IMR-90 (cell line): ENCODE measurements around the gene ATP2A3. TPM values are rescaled to one million over a fixed set of nuclear protein-coding genes. Genes with fewer than 3 reads are reported as not detected.

Source experiments
- ATAC-seq: fragments of 200-7000 bp; cut with Tn5 transposase; 2 replicates; pipeline ENCODE4 v1.9.1; 2020; ENCODE audit warnings: low read depth, mild to moderate bottlenecking, moderate library complexity
- Bru-seq: library from RNA; stranded (reverse); fragments of 400-500 nt; gene quantifications from one replicate; lab custom pipeline; 2021; lab: Mats Ljungman, UMichigan
- BruChase-seq, 2 experiments: library from RNA; stranded (reverse); fragments of 400-500 nt; gene quantifications; one replicate each; lab custom pipeline; 2021; lab: Mats Ljungman, UMichigan
- BruUV-seq: library from RNA; stranded (reverse); fragments of 400-500 nt; replicated peaks from 2 replicates; lab custom pipeline; 2021; lab: Mats Ljungman, UMichigan
- CTCF ChIA-PET: fragments of 300-600 bp; formaldehyde crosslinking; extraction: SDS; loops from one replicate; lab custom pipeline; 2021; ENCODE audit warnings: antibody characterized with exemption; lab: Yijun Ruan, JAX
- POLR2A ChIA-PET: fragments of 300-600 bp; sonication (Branson Sonifier 250); formaldehyde crosslinking; loops from one replicate; lab custom pipeline; 2022; ENCODE audit warnings: antibody characterized with exemption; ENCODE audit not compliant: unreplicated experiment; lab: Charles Lee
- DNase-seq: peaks from one replicate; pipeline ENCODE4 v3.0.0; 2013
- H2AFZ ChIP-seq: replicated peaks from 2 replicates; pipeline ENCODE3; 2013; ENCODE audit warnings: low read length, mild to moderate bottlenecking; ENCODE audit not compliant: poor library complexity
- H2AK5ac ChIP-seq: 2 replicates; pipeline ENCODE4 v1.6.1; 2013; ENCODE audit warnings: low read depth, low read length, inconsistent platforms
- H2AK9ac ChIP-seq: replicated peaks from 2 replicates; pipeline ENCODE3; 2013; ENCODE audit warnings: mild to moderate bottlenecking, low read depth, low read length, moderate library complexity; ENCODE audit not compliant: poor library complexity
- H2BK120ac ChIP-seq: 2 replicates; pipeline ENCODE4 v1.6.1; 2013; ENCODE audit warnings: low read depth, low read length, inconsistent platforms
- H2BK15ac ChIP-seq: 3 replicates; pipeline ENCODE4 v1.6.1; 2013; ENCODE audit warnings: low read depth, low read length, inconsistent platforms
- H2BK20ac ChIP-seq: 2 replicates; pipeline ENCODE4 v1.6.1; 2013; ENCODE audit warnings: low read depth, mild to moderate bottlenecking, inconsistent platforms, low read length, moderate library complexity
- H2BK5ac ChIP-seq: 2 replicates; pipeline ENCODE4 v1.6.1; 2013; ENCODE audit warnings: mild to moderate bottlenecking, low read depth, low read length, inconsistent platforms; ENCODE audit not compliant: poor library complexity, severe bottlenecking
- H3K14ac ChIP-seq: replicated peaks from 2 replicates; pipeline ENCODE4 v1.6.1; 2013; ENCODE audit warnings: low read depth, low read length, inconsistent platforms
- H3K18ac ChIP-seq: 2 replicates; pipeline ENCODE4 v1.6.1; 2013; ENCODE audit warnings: low read depth, low read length, control low read depth
- H3K23ac ChIP-seq: 2 replicates; pipeline ENCODE4 v1.6.1; 2013; ENCODE audit warnings: low read depth, low read length, inconsistent platforms
- H3K27ac ChIP-seq: 2 replicates; pipeline ENCODE4 v1.5.1; 2013; ENCODE audit warnings: mild to moderate bottlenecking, control low read depth, low read length; ENCODE audit not compliant: insufficient read depth
- H3K27me3 ChIP-seq: 2 replicates; pipeline ENCODE4 v1.6.1; 2013; ENCODE audit warnings: low read length; ENCODE audit not compliant: control insufficient read depth, insufficient read depth
- H3K36me3 ChIP-seq: 2 replicates; pipeline ENCODE4 v1.6.1; 2013; ENCODE audit warnings: low read length, mixed read lengths; ENCODE audit not compliant: control insufficient read depth, insufficient read depth
- H3K4ac ChIP-seq: 2 replicates; pipeline ENCODE4 v1.6.1; 2013; ENCODE audit warnings: low read depth, low read length, inconsistent platforms
- H3K4me1 ChIP-seq: 2 replicates; pipeline ENCODE4 v1.6.1; 2013; ENCODE audit warnings: low read length, mixed read lengths; ENCODE audit not compliant: control insufficient read depth, insufficient read depth
- H3K4me2 ChIP-seq: 2 replicates; pipeline ENCODE4 v1.6.1; 2013; ENCODE audit warnings: low read depth, mild to moderate bottlenecking, control low read depth, low read length, moderate library complexity
- H3K4me3 ChIP-seq: 2 replicates; pipeline ENCODE4 v1.5.1; 2013; ENCODE audit warnings: low read depth, mild to moderate bottlenecking, control low read depth, low read length, moderate library complexity; ENCODE audit not compliant: insufficient read depth
- H3K56ac ChIP-seq: 2 replicates; pipeline ENCODE4 v1.6.1; 2013; ENCODE audit warnings: low read length, inconsistent platforms; ENCODE audit not compliant: insufficient read depth; ENCODE audit errors: extremely low read depth
- H3K79me1 ChIP-seq, 2 experiments: 2 replicates each; pipeline ENCODE4 v1.6.1; 2013; ENCODE audit warnings: low read length in 2 of 2, inconsistent platforms in 1 of 2, low read depth in 1 of 2
- H3K9ac ChIP-seq: 2 replicates; pipeline ENCODE4 v1.6.1; 2013; ENCODE audit warnings: low read depth, low read length, control low read depth
- H3K9me1 ChIP-seq: 2 replicates; pipeline ENCODE4 v1.6.1; 2013; ENCODE audit warnings: low read length, inconsistent platforms; ENCODE audit not compliant: insufficient read depth
- H3K9me3 ChIP-seq: 2 replicates; pipeline ENCODE4 v1.6.1; 2013; ENCODE audit warnings: low read length; ENCODE audit not compliant: control insufficient read depth, insufficient read depth
- H4K20me1 ChIP-seq: 2 replicates; pipeline ENCODE4 v1.6.1; 2013; ENCODE audit warnings: low read length, inconsistent platforms; ENCODE audit not compliant: insufficient read depth
- H4K5ac ChIP-seq: 2 replicates; pipeline ENCODE4 v1.6.1; 2013; ENCODE audit warnings: mild to moderate bottlenecking, low read depth, low read length, control low read depth
- H4K8ac ChIP-seq, 2 experiments: 2 replicates each; pipeline ENCODE4 v1.6.1; 2013; ENCODE audit warnings: low read depth in 2 of 2, low read length in 2 of 2, control low read depth in 1 of 2, inconsistent platforms in 1 of 2
- H4K91ac ChIP-seq: 2 replicates; pipeline ENCODE4 v1.6.1; 2013; ENCODE audit warnings: low read depth, low read length, inconsistent platforms; ENCODE audit not compliant: insufficient read depth
- CEBPB ChIP-seq: IDR thresholded peaks from 2 replicates; pipeline ENCODE4 v1.6.1; 2012; ENCODE audit warnings: low read depth, low read length, improper control_type of control experiment
- CHD1 ChIP-seq: IDR thresholded peaks from 2 replicates; pipeline ENCODE4 v1.6.1; 2012; ENCODE audit warnings: low read depth, low read length, improper control_type of control experiment
- ELK1 ChIP-seq: fragments of 150-350 bp; IDR thresholded peaks from 2 replicates; pipeline ENCODE4 v1.6.1; 2016; ENCODE audit warnings: low read depth, mild to moderate bottlenecking, low read length, moderate library complexity, borderline replicate concordance
- MAFK ChIP-seq: IDR thresholded peaks from 2 replicates; pipeline ENCODE4 v1.6.1; 2012; ENCODE audit warnings: low read depth, low read length, improper control_type of control experiment
- MXI1 ChIP-seq: IDR thresholded peaks from 2 replicates; pipeline ENCODE4 v1.6.1; 2012; ENCODE audit warnings: low read depth, mild to moderate bottlenecking, low read length, moderate library complexity, borderline replicate concordance
- NFE2L2 ChIP-seq: fragments of 150-350 bp; IDR thresholded peaks from 2 replicates; pipeline ENCODE4 v1.6.1; 2016; ENCODE audit warnings: low read depth, mild to moderate bottlenecking, low read length
- RAD21 ChIP-seq: IDR thresholded peaks from 2 replicates; pipeline ENCODE4 v1.6.1; 2012; ENCODE audit warnings: low read length, improper control_type of control experiment
- RCOR1 ChIP-seq: IDR thresholded peaks from 2 replicates; pipeline ENCODE4 v1.6.1; 2012; ENCODE audit warnings: mild to moderate bottlenecking, low read length, improper control_type of control experiment; ENCODE audit not compliant: insufficient replicate concordance
- SMC3 ChIP-seq: fragments of 150-350 bp; IDR thresholded peaks from 2 replicates; pipeline ENCODE4 v1.6.1; 2016; ENCODE audit warnings: low read depth, mild to moderate bottlenecking, antibody characterized with exemption, low read length, moderate library complexity
- USF2 ChIP-seq: fragments of 150-350 bp; IDR thresholded peaks from 2 replicates; pipeline ENCODE4 v1.6.1; 2017; ENCODE audit warnings: mild to moderate bottlenecking, antibody characterized with exemption, low read length, low read depth
- WGBS, 2 experiments: methylation state at CpG; one replicate each; pipeline versions ENCODE4 v1.1.5 to v1.1.7; 2013; ENCODE audit warnings: missing lambda C conversion rate in 2 of 2; ENCODE audit not compliant: insufficient read length in 1 of 2; ENCODE audit errors: extremely low coverage in 2 of 2; 5-methylcytosine and 5-hydroxymethylcytosine counted together
- dilution Hi-C: fragments of 300-500 bp; cut with HindIII; formaldehyde crosslinking; loops from one replicate; pipeline ENCODE4 v1.14.3; 2018; ENCODE audit warnings: low sequenced_read_pairs; ENCODE audit not compliant: unreplicated experiment
- in situ Hi-C: fragments of 300-500 bp; cut with MboI; formaldehyde crosslinking; loops from 3 replicates; pipeline ENCODE4 v1.14.3; 2019; ENCODE audit warnings: low sequenced_read_pairs, inconsistent platforms, mixed read lengths
- intact Hi-C: fragments of 100-400 bp; cut with micrococcal nuclease; formaldehyde crosslinking; loops from 2 replicates; pipeline ENCODE4 v1.10.0; 2022
- long read RNA-seq: library from polyadenylated mRNA; unstranded; transcript quantifications from one replicate; pipeline ENCODE4 v2.0.0, GENCODE V29; 2021; ENCODE audit not compliant: unreplicated experiment
- polyA plus RNA-seq, 3 experiments: library from polyadenylated mRNA; depleted of rRNA; stranded (reverse); fragments of >200 nt; gene quantifications; 2 replicates each; pipeline ENCODE4 v1.2.3, GENCODE V29; 2012; ENCODE audit warnings: low replicate concordance in 1 of 3
- total RNA-seq: library from RNA; depleted of rRNA; stranded (reverse); fragments of >200 nt; gene quantifications from 2 replicates; pipeline ENCODE4 v1.2.3, GENCODE V29; 2012; rRNA removed
- TF ChIP-seq, protein P1 (sequence below): conservative IDR thresholded peaks from 2 replicates; pipeline ENCODE4 v1.5.1; 2012; ENCODE audit warnings: mild to moderate bottlenecking, low read depth, low read length, improper control_type of control experiment

Gene ATP2A3
- total RNA-seq (0.18 and 0.28 TPM in 2 replicates), polyA plus RNA-seq (2012; rRNA removed) (0.63 and 0.76 TPM in 2 replicates), Bru-seq, nascent RNA (percentile 22 among the genes with signal in this experiment), BruChase-seq, experiment 1, labeled RNA remaining after a 6-hour chase (percentile 26 among the genes with signal in this experiment), BruChase-seq, experiment 2, labeled RNA remaining after a 2-hour chase (percentile 26 among the genes with signal in this experiment)
- polyA plus RNA-seq (2012; cell fraction: cytosol; rRNA removed): 0.56 and 1.3 TPM in 2 replicates
- polyA plus RNA-seq (2012; cell fraction: nucleus; rRNA removed; ENCODE audit: low replicate concordance): 2.3 and 3.6 TPM in 2 replicates
- long read RNA-seq, partial matches to known transcripts: 2 of 2 reads
- long read RNA-seq, other reads (novel, unspliced or antisense): 0 of 2 reads

DNA sequence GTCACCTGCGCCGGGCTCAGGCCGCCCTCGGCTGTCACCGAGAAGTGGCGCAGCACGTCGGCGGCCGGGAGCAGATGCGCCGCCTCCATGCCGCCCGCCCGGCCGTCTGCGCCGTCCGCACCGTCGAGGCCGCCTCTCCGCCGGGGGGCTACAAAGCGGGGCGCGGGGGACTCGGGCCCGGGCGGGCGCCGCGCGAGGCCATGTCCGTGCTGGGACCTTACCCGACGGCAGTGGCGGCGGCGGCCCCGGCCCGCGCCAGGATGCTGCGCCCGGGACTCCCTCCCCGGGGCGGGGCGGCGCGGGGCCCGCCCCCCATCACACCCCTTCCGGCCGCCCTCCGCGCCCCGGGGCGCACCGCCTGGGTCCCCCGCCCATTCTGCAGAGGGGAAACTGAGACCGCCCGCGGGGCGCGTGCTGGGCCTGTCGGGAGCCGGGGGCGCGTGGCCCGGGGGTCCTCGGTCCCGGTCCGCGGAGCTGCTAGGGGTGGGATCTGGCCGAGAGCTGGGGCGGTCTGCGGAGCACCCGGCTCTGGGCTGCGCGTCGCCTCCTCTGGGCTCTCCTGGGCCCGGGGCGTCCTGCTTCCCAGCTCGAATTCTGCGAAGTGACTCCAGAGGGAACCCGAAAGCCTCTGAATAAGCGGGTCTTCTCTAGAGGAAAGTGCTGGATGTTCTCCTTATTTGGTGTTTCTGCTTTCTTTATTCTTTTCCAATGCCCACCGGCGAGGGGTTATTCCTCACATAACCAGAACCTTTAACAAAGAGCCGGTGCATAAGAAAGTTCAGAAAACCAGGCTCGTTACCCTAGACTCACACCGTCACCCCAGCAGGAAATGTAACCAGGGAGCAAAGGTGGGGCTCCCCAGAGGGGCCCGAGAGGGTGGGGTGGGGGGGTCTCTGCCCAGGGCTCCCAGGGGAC lies at the start of gene ATP2A3:
Gene ATP2A3, minus strand, starts transcription at position 235 of the 915 bp plus-strand sequence. Its CDS starts 146 bp downstream, at position 89.
- in situ Hi-C loops: no loop called here
- no peaks in the 10 kb centered on the region for H3K36me3 ChIP-seq
- no peaks in the 10 kb centered on the region for H4K20me1 ChIP-seq
- POLR2A ChIA-PET: no interaction called here
- H2BK120ac ChIP-seq: no peak within 1 kb of the TSS
- peak within 1 kb of the TSS; percentile 10; the same call in 1 of the 2 replicates for H3K4ac ChIP-seq
- peak within 1 kb of the TSS; percentile 57 to 79; a peak in 3 of 4 replicates for H4K8ac ChIP-seq
- no peaks in the 10 kb centered on the region for H3K79me1 ChIP-seq
- no peak within 1 kb of the TSS for H3K27ac ChIP-seq
- H3K23ac ChIP-seq: no peak within 1 kb of the TSS
- WGBS, 2 experiments: 5% methylated on average over 8 of the region's 92 CpGs; no CpG with 5 or more reads in 1 of the 2 experiments
- H2AK5ac ChIP-seq: no peak within 1 kb of the TSS; the same call in 1 of the 2 replicates
- H3K14ac ChIP-seq: no peak within 1 kb of the TSS
- H3K4me2 ChIP-seq: peak within 1 kb of the TSS; percentile 39
- CTCF ChIA-PET: no interaction called here
- no TSS peak for BruUV-seq
- intact Hi-C loops: no loop called here
- dilution Hi-C loops: no loop called here
- H3K9me1 ChIP-seq: peaks cover 10% of the 10 kb centered on the region
- DNase-seq (no peak), ATAC-seq (peak; percentile 74)
- no peak within 1 kb of the TSS for H2BK15ac ChIP-seq
- H2BK20ac ChIP-seq: no peak within 1 kb of the TSS
- no peaks in the 10 kb centered on the region for H3K9me3 ChIP-seq
- no peak within 1 kb of the TSS for H4K91ac ChIP-seq
- peaks cover 14% of the 10 kb centered on the region for H3K4me1 ChIP-seq
- peak within 1 kb of the TSS; percentile 35; the same call in 1 of the 2 replicates for H3K56ac ChIP-seq
- H2AFZ ChIP-seq: peak within 1 kb of the TSS; percentile 94
- H3K9ac ChIP-seq: no peak within 1 kb of the TSS
- no peak within 1 kb of the TSS for H2BK5ac ChIP-seq
- H2AK9ac ChIP-seq: peak within 1 kb of the TSS; percentile 42
- no peak within 1 kb of the TSS for H4K5ac ChIP-seq
- peaks cover 49% of the 10 kb centered on the region for H3K27me3 ChIP-seq
- peak within 1 kb of the TSS; percentile 60 for H3K4me3 ChIP-seq
- H3K18ac ChIP-seq: no peak within 1 kb of the TSS
- TF ChIP-seq RAD21 (no peak), MXI1 (no peak), MAFK (no peak), CHD1 (no peak), USF2 (no peak), RCOR1 (no peak), CEBPB (no peak), ELK1 (no peak), NFE2L2 (no peak), SMC3 (no peak)
- TF ChIP-seq, protein P1, sequence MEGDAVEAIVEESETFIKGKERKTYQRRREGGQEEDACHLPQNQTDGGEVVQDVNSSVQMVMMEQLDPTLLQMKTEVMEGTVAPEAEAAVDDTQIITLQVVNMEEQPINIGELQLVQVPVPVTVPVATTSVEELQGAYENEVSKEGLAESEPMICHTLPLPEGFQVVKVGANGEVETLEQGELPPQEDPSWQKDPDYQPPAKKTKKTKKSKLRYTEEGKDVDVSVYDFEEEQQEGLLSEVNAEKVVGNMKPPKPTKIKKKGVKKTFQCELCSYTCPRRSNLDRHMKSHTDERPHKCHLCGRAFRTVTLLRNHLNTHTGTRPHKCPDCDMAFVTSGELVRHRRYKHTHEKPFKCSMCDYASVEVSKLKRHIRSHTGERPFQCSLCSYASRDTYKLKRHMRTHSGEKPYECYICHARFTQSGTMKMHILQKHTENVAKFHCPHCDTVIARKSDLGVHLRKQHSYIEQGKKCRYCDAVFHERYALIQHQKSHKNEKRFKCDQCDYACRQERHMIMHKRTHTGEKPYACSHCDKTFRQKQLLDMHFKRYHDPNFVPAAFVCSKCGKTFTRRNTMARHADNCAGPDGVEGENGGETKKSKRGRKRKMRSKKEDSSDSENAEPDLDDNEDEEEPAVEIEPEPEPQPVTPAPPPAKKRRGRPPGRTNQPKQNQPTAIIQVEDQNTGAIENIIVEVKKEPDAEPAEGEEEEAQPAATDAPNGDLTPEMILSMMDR: no peak
